Measurements from ENCODE around the gene TACR1.

GRCh38 chr2:75153221-75153620, 46.1 kb downstream of the TACR1 start:
- no peak for TF ChIP-seq CTCF (IDR thresholded peaks at IDR 0.05; ENCODE audit: low read length)
- TF ChIP-seq EZH2 (optimal IDR thresholded peaks at IDR 0.05; ENCODE audit: low read depth, low read length), result no peak
